ENCODE results near the gene MAP1LC3B.

MAP1LC3B gene

DNA sequence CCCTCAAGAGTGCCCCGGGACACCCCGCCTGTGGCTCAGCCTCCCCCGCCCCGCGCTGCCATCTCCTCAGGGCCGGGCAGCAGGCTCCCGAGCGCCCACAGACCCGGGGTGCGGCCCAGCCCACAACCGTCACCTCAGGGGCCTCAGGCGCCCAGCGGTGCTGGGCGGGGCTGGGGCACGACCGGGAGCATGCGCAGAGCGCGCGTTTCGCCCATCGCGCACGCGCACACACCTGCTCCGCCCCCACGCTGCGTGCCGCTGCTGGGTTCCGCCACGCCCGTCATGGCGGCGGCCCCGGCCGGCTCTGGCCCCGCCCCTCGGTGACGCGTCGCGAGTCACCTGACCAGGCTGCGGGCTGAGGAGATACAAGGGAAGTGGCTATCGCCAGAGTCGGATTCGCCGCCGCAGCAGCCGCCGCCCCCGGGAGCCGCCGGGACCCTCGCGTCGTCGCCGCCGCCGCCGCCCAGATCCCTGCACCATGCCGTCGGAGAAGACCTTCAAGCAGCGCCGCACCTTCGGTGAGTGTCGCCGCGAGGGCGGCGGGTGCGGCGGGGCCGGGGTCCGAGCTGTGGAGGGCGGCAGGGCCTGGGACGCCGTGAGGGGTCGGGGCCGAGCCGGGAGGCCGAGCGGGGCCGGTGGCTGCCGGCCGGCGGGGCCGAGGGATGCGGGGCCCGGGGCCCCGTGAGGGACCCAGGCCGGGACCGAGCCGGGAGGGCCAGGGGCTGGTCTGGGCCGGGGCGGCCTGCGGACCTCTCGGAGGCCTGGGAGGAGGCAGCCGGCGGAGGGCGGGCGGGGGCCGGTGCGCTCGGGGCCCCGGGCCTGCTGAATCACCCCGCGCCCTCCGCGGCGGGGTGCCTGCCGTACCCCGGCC, at the start of gene MAP1LC3B:
Gene MAP1LC3B (plus strand): TSS at position 387 of the 871 bp plus-strand sequence. CDS start 92 bp downstream, at position 479.
- peak within 1 kb of the TSS; percentile 67 for H3K4me3 ChIP-seq (ENCODE audit: low read depth, low read length)
- in situ Hi-C loops (cut with HindIII; ENCODE audit: low sequenced_read_pairs), result no loop called here
- DNase-seq (ENCODE audit: low read depth), result peak; percentile 88
- TF ChIP-seq, protein P1, sequence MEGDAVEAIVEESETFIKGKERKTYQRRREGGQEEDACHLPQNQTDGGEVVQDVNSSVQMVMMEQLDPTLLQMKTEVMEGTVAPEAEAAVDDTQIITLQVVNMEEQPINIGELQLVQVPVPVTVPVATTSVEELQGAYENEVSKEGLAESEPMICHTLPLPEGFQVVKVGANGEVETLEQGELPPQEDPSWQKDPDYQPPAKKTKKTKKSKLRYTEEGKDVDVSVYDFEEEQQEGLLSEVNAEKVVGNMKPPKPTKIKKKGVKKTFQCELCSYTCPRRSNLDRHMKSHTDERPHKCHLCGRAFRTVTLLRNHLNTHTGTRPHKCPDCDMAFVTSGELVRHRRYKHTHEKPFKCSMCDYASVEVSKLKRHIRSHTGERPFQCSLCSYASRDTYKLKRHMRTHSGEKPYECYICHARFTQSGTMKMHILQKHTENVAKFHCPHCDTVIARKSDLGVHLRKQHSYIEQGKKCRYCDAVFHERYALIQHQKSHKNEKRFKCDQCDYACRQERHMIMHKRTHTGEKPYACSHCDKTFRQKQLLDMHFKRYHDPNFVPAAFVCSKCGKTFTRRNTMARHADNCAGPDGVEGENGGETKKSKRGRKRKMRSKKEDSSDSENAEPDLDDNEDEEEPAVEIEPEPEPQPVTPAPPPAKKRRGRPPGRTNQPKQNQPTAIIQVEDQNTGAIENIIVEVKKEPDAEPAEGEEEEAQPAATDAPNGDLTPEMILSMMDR (IDR thresholded peaks at IDR 0.05; ENCODE audit: low read depth, low read length, missing control alignments), result no peak

DNA sequence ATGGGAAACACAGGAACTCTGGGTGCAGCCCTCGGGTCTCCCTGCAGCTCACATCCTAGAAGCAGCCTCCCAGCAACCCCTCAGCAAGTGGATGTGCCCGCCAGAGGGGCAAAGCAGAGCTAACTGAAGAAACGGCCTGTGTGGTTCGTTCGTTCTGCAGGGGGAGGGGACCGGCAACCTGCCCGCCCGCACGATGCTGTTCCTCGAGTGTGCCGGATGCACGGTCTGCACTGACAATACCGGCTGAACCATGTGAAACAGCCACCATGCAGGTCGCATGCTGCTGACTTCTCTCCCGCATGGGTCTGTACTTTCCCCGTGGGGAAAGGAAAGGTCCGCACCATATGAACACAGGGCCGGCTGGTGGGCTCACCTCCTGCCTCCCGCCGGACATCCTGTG, 49.6 kb upstream of the MAP1LC3B start:
- TF ChIP-seq, protein P1 (IDR thresholded peaks at IDR 0.05; ENCODE audit: low read depth, low read length, missing control alignments), result no peak
- no peak for DNase-seq (ENCODE audit: low read depth)
- in situ Hi-C loops (cut with HindIII; ENCODE audit: low sequenced_read_pairs), result no loop called here
- H3K4me3 ChIP-seq (ENCODE audit: low read depth, low read length), result no peak overlapping the region

DNA sequence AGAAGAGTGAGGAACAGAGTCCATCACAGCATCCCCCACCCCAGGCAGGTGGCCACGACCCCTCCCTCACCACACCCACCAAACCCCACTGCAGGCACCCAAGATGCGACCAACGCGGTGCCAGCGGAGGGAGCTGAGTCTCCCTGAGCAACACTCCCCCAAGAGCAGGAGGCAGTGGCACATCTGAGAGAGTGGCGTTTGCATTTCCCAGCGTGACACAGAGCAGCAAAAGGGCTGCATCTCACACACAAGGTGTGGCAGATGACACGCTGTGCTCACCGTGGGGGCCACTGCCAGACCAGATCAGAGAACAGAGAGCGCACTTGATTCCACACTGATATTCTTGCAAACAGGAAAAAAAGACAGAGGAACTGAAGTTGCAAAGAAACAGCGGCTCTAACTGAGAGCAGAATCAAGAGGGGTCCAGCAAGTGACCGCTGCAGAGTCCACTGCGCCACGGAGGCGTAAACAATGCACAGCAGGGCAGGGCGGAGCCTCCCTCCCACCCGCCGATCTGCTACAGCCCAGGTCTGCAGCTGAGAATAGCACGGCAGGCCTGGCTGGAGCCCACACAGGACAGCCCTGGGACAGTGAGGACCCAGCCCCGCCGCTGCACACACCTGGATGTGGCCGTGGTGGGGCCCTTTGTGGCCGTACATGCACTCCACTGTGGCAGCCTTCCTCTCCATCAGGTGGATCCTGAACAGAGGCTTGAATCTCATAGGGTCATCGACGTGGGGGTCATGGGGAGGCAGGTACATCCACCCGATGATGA, 49.0 kb upstream of the MAP1LC3B start:
- in situ Hi-C loops (cut with HindIII; ENCODE audit: low sequenced_read_pairs), result no loop called here
- H3K4me3 ChIP-seq (ENCODE audit: low read depth, low read length), result no peak overlapping the region
- no peak for DNase-seq (ENCODE audit: low read depth)
- TF ChIP-seq, protein P1 (IDR thresholded peaks at IDR 0.05; ENCODE audit: low read depth, low read length, missing control alignments), result no peak

DNA sequence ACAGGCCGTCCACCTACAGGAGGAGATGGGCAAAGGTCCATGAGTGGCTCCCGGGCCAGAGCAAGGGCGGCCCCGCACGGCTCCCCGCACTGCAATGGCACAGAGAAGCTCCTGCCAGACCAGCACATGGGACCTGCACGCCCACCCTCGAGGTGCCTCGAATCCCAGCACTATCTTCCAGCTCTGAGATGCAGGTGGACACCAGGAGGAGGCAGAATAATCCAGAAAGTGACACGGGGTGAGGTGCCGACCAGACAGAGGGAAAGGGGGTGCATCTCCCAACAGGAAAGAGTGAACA, 48.4 kb upstream of the MAP1LC3B start:
- in situ Hi-C loops (cut with HindIII; ENCODE audit: low sequenced_read_pairs), result no loop called here

DNA sequence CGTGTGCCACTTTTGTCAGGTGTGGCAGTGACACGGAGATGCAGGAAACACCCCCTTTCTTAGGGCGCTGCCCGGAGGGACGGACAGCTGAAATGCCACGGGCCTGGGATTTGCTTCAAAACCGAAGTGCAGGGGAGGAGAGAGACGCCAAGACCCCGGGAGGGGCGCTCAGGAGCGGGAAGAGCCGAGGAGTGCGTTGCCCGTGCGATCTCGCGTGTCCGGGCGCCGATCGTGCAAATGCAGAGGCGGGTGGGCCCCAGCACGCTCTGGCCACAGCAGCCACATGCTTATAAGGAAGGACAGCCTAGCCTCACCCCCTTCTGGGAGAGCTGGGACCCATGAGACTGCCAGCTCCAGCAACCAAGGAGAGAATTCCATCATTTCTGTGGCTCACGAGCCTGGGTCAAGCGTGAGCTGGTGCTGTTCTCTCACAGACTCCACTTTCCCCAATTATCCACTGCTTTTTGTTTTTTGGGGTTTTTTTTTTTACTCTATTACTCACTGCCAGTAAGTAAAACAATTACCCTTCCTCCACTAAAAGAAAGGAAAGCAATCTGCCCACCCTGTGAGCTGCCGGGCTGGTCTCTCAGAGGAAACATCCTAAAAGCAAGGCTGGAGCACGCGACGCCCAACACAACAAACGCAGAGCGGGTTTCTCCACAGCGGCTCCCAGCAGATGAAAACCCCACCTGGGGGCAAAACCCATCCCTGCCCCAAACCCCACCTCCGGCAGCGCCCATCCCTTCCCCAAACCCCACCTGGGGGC, 47.8 kb upstream of the MAP1LC3B start:
- H3K4me3 ChIP-seq (ENCODE audit: low read depth, low read length), result no peak overlapping the region
- no peak for DNase-seq (ENCODE audit: low read depth)
- in situ Hi-C loops (cut with HindIII; ENCODE audit: low sequenced_read_pairs), result no loop called here
- TF ChIP-seq, protein P1 (IDR thresholded peaks at IDR 0.05; ENCODE audit: low read depth, low read length, missing control alignments), result no peak

More for the DNA sequence above, 48.4 kb upstream of the MAP1LC3B start:
- TF ChIP-seq, protein P1 (IDR thresholded peaks at IDR 0.05; ENCODE audit: low read depth, low read length, missing control alignments), result no peak
- H3K4me3 ChIP-seq (ENCODE audit: low read depth, low read length), result no peak overlapping the region
- no peak for DNase-seq (ENCODE audit: low read depth)

DNA sequence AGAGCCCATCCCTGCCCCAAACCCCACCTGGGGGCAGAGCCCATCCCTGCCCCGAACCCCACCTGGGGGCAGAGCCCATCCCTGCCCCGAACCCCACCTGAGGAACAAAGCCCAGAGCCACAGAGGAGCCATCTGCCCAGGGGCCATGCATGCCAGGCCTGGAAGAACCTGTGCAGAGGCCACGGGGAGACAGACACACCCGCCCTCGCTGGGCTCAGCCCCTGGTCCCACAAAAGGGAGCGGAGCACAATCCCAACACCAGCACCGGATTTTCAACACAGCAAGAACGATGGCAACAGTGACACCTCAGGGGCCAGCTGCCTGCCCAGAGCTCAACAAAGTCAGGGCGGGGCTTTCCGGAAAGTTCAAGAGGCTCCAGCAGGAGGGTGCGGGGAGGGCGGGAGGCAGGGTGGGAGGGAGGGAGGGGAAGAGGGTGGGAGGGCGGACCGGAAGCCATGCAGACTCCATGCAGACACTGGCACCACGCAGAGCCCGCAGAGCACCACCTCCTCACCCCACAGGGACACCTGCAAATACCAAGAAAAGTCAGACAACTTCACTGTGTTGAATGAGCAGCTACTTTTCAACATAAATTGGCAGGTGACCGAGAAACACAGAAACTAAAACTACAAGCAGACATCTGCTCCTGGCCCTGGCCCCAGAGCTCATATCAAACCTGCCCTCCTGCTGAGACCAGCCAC, 47.1 kb upstream of the MAP1LC3B start:
- in situ Hi-C loops (cut with HindIII; ENCODE audit: low sequenced_read_pairs), result no loop called here
- no peak for DNase-seq (ENCODE audit: low read depth)
- H3K4me3 ChIP-seq (ENCODE audit: low read depth, low read length), result no peak overlapping the region
- TF ChIP-seq, protein P1 (IDR thresholded peaks at IDR 0.05; ENCODE audit: low read depth, low read length, missing control alignments), result no peak
